ENCODE measurements around the gene CDKAL1. TPM values are rescaled to one million over a fixed set of nuclear protein-coding genes. Genes with fewer than 3 reads are reported as not detected.

Gene CDKAL1
- total and polyA plus RNA-seq, 10 of the 15 experiments (the other 5 are each of a cell fraction or from before 2014, with no cell fraction given), result 10.7 to 26.9 (median 17.3) TPM

DNA sequence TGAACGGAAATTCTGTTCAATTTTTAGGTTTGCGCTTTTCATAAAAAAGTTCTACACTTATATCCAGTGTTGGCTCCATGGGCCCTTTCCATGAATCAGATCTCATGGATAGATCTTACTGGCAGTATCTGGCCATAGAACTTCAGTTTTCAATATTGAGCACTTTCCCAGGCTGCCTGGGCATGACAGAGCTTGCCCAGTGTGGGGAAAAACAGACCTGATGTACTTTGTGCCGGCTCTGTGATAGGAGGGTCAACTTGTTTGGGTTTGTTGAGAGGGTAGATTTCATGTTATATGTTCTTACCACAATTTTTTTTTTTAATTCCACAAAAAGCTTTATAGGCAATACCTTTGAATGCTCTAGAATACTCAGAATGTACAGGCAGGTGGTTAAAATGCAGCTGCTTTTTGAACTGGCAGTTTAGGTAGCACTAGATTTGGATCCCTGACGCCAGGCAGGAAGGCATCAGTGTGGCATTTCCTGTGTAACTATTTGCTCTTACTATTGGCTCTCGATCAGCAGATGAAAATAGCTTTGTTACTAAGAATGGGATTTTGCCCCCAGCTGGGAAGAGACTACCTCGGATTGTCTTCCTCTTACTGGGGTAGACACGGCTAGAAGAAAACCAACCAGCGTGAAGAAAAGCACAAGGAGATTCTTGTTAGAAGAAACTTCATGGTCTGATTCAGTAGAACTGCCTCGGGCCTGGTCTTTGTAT lies 654.4 kb downstream of the CDKAL1 start (continued):
- TF ChIP-seq E2F4 (IDR thresholded peaks at IDR 0.05; ENCODE audit: low read depth, low read length), result no peak
- no peak for TF ChIP-seq ZSCAN29 (IDR thresholded peaks at IDR 0.05)
- TF ChIP-seq ASH2L (IDR thresholded peaks at IDR 0.05; ENCODE audit: borderline replicate concordance, low read depth), result 0 out of 2 replicates have a peak, but pooled peaks have one; percentile 25
- TF ChIP-seq, protein P1, sequence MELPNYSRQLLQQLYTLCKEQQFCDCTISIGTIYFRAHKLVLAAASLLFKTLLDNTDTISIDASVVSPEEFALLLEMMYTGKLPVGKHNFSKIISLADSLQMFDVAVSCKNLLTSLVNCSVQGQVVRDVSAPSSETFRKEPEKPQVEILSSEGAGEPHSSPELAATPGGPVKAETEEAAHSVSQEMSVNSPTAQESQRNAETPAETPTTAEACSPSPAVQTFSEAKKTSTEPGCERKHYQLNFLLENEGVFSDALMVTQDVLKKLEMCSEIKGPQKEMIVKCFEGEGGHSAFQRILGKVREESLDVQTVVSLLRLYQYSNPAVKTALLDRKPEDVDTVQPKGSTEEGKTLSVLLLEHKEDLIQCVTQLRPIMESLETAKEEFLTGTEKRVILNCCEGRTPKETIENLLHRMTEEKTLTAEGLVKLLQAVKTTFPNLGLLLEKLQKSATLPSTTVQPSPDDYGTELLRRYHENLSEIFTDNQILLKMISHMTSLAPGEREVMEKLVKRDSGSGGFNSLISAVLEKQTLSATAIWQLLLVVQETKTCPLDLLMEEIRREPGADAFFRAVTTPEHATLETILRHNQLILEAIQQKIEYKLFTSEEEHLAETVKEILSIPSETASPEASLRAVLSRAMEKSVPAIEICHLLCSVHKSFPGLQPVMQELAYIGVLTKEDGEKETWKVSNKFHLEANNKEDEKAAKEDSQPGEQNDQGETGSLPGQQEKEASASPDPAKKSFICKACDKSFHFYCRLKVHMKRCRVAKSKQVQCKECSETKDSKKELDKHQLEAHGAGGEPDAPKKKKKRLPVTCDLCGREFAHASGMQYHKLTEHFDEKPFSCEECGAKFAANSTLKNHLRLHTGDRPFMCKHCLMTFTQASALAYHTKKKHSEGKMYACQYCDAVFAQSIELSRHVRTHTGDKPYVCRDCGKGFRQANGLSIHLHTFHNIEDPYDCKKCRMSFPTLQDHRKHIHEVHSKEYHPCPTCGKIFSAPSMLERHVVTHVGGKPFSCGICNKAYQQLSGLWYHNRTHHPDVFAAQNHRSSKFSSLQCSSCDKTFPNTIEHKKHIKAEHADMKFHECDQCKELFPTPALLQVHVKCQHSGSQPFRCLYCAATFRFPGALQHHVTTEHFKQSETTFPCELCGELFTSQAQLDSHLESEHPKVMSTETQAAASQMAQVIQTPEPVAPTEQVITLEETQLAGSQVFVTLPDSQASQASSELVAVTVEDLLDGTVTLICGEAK (IDR thresholded peaks at IDR 0.05; ENCODE audit: borderline replicate concordance), result peak; percentile 79
- TF ChIP-seq NR2C1 (IDR thresholded peaks at IDR 0.05), result no peak
- 0 out of 2 replicates have a peak, but pooled peaks have one; percentile 5 for TF ChIP-seq RUNX3 (IDR thresholded peaks at IDR 0.05; ENCODE audit: low read length)
- no peak for TF ChIP-seq SUPT20H (IDR thresholded peaks at IDR 0.05; ENCODE audit: borderline replicate concordance, control insufficient read depth, low read depth, low read length)
- no peak for TF ChIP-seq CHD2 (IDR thresholded peaks at IDR 0.05; ENCODE audit: borderline replicate concordance, low read depth, low read length)
- no peak for TF ChIP-seq STAT3 (IDR thresholded peaks at IDR 0.05; ENCODE audit: low read depth, low read length)
- TF ChIP-seq PAX5 (IDR thresholded peaks at IDR 0.05; ENCODE audit: borderline replicate concordance, low read depth, low read length), result peak; percentile 83; the same call in 1 of the 2 replicates
- TF ChIP-seq CBFB (IDR thresholded peaks at IDR 0.05; ENCODE audit: low read depth), result no peak
- TF ChIP-seq CREB1 (IDR thresholded peaks at IDR 0.05; ENCODE audit: low read depth), result peak; percentile 33; the same call in 1 of the 2 replicates
- 0 out of 2 replicates have a peak, but pooled peaks have one; percentile 40 for TF ChIP-seq MTA3 (IDR thresholded peaks at IDR 0.05; ENCODE audit: borderline replicate concordance, low read length)
- no peak for TF ChIP-seq EZH2 (IDR thresholded peaks at IDR 0.05; ENCODE audit: borderline replicate concordance, control insufficient read depth, low read depth, low read length)
- no peak for TF ChIP-seq CEBPZ (IDR thresholded peaks at IDR 0.05; ENCODE audit: low read depth, low read length)
- TF ChIP-seq, protein P2, sequence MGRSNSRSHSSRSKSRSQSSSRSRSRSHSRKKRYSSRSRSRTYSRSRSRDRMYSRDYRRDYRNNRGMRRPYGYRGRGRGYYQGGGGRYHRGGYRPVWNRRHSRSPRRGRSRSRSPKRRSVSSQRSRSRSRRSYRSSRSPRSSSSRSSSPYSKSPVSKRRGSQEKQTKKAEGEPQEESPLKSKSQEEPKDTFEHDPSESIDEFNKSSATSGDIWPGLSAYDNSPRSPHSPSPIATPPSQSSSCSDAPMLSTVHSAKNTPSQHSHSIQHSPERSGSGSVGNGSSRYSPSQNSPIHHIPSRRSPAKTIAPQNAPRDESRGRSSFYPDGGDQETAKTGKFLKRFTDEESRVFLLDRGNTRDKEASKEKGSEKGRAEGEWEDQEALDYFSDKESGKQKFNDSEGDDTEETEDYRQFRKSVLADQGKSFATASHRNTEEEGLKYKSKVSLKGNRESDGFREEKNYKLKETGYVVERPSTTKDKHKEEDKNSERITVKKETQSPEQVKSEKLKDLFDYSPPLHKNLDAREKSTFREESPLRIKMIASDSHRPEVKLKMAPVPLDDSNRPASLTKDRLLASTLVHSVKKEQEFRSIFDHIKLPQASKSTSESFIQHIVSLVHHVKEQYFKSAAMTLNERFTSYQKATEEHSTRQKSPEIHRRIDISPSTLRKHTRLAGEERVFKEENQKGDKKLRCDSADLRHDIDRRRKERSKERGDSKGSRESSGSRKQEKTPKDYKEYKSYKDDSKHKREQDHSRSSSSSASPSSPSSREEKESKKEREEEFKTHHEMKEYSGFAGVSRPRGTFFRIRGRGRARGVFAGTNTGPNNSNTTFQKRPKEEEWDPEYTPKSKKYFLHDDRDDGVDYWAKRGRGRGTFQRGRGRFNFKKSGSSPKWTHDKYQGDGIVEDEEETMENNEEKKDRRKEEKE (IDR thresholded peaks at IDR 0.05), result no peak
